NCI-H146 treated with DMSO at 0.1 percent for 48 hours (cell line): Measurements from ENCODE around the gene B4GALT5.

Experiments used
- DNase-seq: peaks from one replicate; lab custom pipeline; 2025; ENCODE audit not compliant: unreplicated experiment; lab: John Stamatoyannopoulos, UW

The B4GALT5 gene

GRCh38 chr20:49659056-49659455, 54.6 kb downstream of the B4GALT5 start:
- no peak for DNase-seq

GRCh38 chr20:49658508-49658907, 55.2 kb downstream of the B4GALT5 start:
- DNase-seq: no peak

- no peak for DNase-seq
Measured at GRCh38 chr20:49657118-49657901, 56.4 kb downstream of the B4GALT5 start.

- DNase-seq: no peak
Measured at GRCh38 chr20:49656304-49656703, 57.4 kb downstream of the B4GALT5 start.

- no peak for DNase-seq
Measured at GRCh38 chr20:49653925-49654434, 59.7 kb downstream of the B4GALT5 start.

GRCh38 chr20:49649672-49650071, 64.0 kb downstream of the B4GALT5 start:
- no peak for DNase-seq

- DNase-seq: no peak
Measured at GRCh38 chr20:49647550-49647949, 66.1 kb downstream of the B4GALT5 start.

GRCh38 chr20:49646528-49646927, 67.2 kb downstream of the B4GALT5 start:
- no peak for DNase-seq

- no peak for DNase-seq
Measured at GRCh38 chr20:49646126-49646525, 67.6 kb downstream of the B4GALT5 start.

- no peak for DNase-seq
Measured at GRCh38 chr20:49644980-49645565, 68.6 kb downstream of the B4GALT5 start.

GRCh38 chr20:49642816-49643215, 70.9 kb downstream of the B4GALT5 start:
- DNase-seq: no peak

- no peak for DNase-seq
Measured at GRCh38 chr20:49641683-49642656, 71.7 kb downstream of the B4GALT5 start.

- no peak for DNase-seq
Measured at GRCh38 chr20:49637046-49637637, 76.5 kb downstream of the B4GALT5 start.

- no peak for DNase-seq
Measured at GRCh38 chr20:49636447-49636846, 77.2 kb downstream of the B4GALT5 start.

- DNase-seq: no peak
Measured at GRCh38 chr20:49635866-49636265, 77.8 kb downstream of the B4GALT5 start.

GRCh38 chr20:49635166-49635565, 78.5 kb downstream of the B4GALT5 start:
- DNase-seq: no peak

- DNase-seq: no peak
Measured at GRCh38 chr20:49634116-49634515, 79.6 kb downstream of the B4GALT5 start.

GRCh38 chr20:49633643-49634042, 80.0 kb downstream of the B4GALT5 start:
- DNase-seq: no peak

GRCh38 chr20:49633023-49633422, 80.7 kb downstream of the B4GALT5 start:
- DNase-seq: no peak

- no peak for DNase-seq
Measured at GRCh38 chr20:49631856-49632418, 81.7 kb downstream of the B4GALT5 start.
